Prostate gland (tissue), 2 donors: ENCODE measurements around the gene DOCK10. TPM values are rescaled to one million over a fixed set of nuclear protein-coding genes. Genes with fewer than 3 reads are reported as not detected.

Experiments
- DNase-seq: peaks from one replicate; pipeline ENCODE4 v3.0.0-alpha.2; 2019; ENCODE audit warnings: low spot score
- H3K27ac ChIP-seq, 2 donors: fragments of 200-600 bp; sonication (generic); 2 replicates each; pipeline ENCODE4 v1.5.1; 2017 to 2019
- H3K27me3 ChIP-seq: fragments of 200-600 bp; sonication (generic); replicated peaks from 2 replicates; pipeline ENCODE4 v1.5.1; 2019; ENCODE audit not compliant: insufficient read depth
- H3K36me3 ChIP-seq, 2 donors: fragments of 200-600 bp; sonication (generic); 1 replicate in 1 of 2; 2 replicates in 1 of 2; pipeline versions ENCODE4 v1.5.1 to v1.8.1; 2017 to 2019
- H3K4me1 ChIP-seq: fragments of 200-600 bp; sonication (generic); replicated peaks from 2 replicates; pipeline ENCODE4 v1.5.1; 2019
- H3K4me3 ChIP-seq, 2 donors: fragments of 200-600 bp; sonication (generic); 2 replicates each; pipeline ENCODE4 v1.5.1; 2017 to 2019
- H3K9me3 ChIP-seq: fragments of 200-600 bp; sonication (generic); 2 replicates; pipeline ENCODE4 v1.5.1; 2017
- CTCF ChIP-seq, 4 experiments: fragments of 200-600 bp in 2 of 4; fragments of 450-650 bp in 2 of 4; sonication (generic) in 2 of 4; IDR thresholded peaks; 1 replicate in 3 of 4; 2 replicates in 1 of 4; pipeline ENCODE4 v1.5.1; 2016 to 2019; ENCODE audit warnings: antibody characterized with exemption in 4 of 4, mild to moderate bottlenecking in 2 of 4, moderate library complexity in 2 of 4
- POLR2A ChIP-seq: fragments of 450-650 bp; IDR thresholded peaks from one replicate; pipeline ENCODE4 v1.6.1; 2016; ENCODE audit warnings: antibody characterized with exemption, mild to moderate bottlenecking
- POLR2AphosphoS5 ChIP-seq: sonication (generic); formaldehyde crosslinking; IDR thresholded peaks from one replicate; pipeline ENCODE4 v1.6.1; 2017; ENCODE audit warnings: antibody characterized with exemption
- WGBS: methylation state at CpG from one replicate; pipeline ENCODE4 v1.1.5; 2018; 5-methylcytosine and 5-hydroxymethylcytosine counted together
- intact Hi-C: fragments of 100-400 bp; cut with DNase I; formaldehyde crosslinking; loops from one replicate; pipeline ENCODE4 v1.14.2; 2022
- total RNA-seq, 2 donors: library from RNA; depleted of rRNA; stranded (reverse); fragments of >200 nt; gene quantifications; one replicate each; pipeline ENCODE4 v1.1.0, GENCODE V29; 2016

DOCK10 gene
- total RNA-seq, 2 donors from 2014 or later: 4.8 to 6.2 TPM

- Histone ChIP-seq H3K4me1 (no peaks in the 10 kb centered on the region), H3K4me3 (no peak overlapping the region), H3K9me3 (no peaks in the 10 kb centered on the region), H3K27me3 (no peaks in the 10 kb centered on the region), H3K27ac (no peak overlapping the region), H3K36me3 (no peaks in the 10 kb centered on the region)
- intact Hi-C loops: no loop called here
- TF ChIP-seq CTCF (IDR thresholded peaks at IDR 0.05): no peak
- no peak for TF ChIP-seq POLR2A
- no peak for TF ChIP-seq POLR2AphosphoS5
- no peak for DNase-seq
- WGBS: 65% methylated on average over 1 of the region's 1 CpG
Observed at GRCh38 chr2:224887141-224887540, 155.1 kb downstream of the DOCK10 start.

- Histone ChIP-seq H3K9me3 (no peaks in the 10 kb centered on the region), H3K27ac (no peak overlapping the region), H3K36me3 (no peaks in the 10 kb centered on the region), H3K27me3 (no peaks in the 10 kb centered on the region), H3K4me3 (no peak overlapping the region), H3K4me1 (no peaks in the 10 kb centered on the region)
- DNase-seq: no peak
- WGBS: 78% methylated on average over 9 of the region's 9 CpGs
- TF ChIP-seq POLR2A: no peak
- no peak for TF ChIP-seq POLR2AphosphoS5
- no peak for TF ChIP-seq CTCF (IDR thresholded peaks at IDR 0.05)
- intact Hi-C loops: no loop called here
Observed at GRCh38 chr2:224885836-224886547, 156.3 kb downstream of the DOCK10 start.

GRCh38 chr2:224885291-224885690 lies 157.0 kb downstream of the DOCK10 start:
- no peaks in the 10 kb centered on the region for H3K9me3 ChIP-seq

GRCh38 chr2:224884188-224884587 lies 158.1 kb downstream of the DOCK10 start:
- Histone ChIP-seq H3K27me3 (no peaks in the 10 kb centered on the region), H3K27ac (no peak overlapping the region), H3K9me3 (no peaks in the 10 kb centered on the region), H3K4me1 (no peaks in the 10 kb centered on the region), H3K4me3 (no peak overlapping the region), H3K36me3 (no peaks in the 10 kb centered on the region)
- DNase-seq: no peak
- intact Hi-C loops: no loop called here
- no peak for TF ChIP-seq POLR2AphosphoS5
- TF ChIP-seq CTCF (IDR thresholded peaks at IDR 0.05): no peak
- TF ChIP-seq POLR2A: no peak
- WGBS: 63% methylated on average over 4 of the region's 4 CpGs

More at GRCh38 chr2:224885291-224885690, 157.0 kb downstream of the DOCK10 start:
- 100% methylated on average over 1 of the region's 1 CpG for WGBS
- DNase-seq: no peak
- no peak for TF ChIP-seq CTCF (IDR thresholded peaks at IDR 0.05)
- TF ChIP-seq POLR2AphosphoS5: no peak
- no peak for TF ChIP-seq POLR2A
- H3K4me3 ChIP-seq: no peak overlapping the region
- no peaks in the 10 kb centered on the region for H3K27me3 ChIP-seq
- H3K27ac ChIP-seq: no peak overlapping the region
- no peaks in the 10 kb centered on the region for H3K4me1 ChIP-seq
- no peaks in the 10 kb centered on the region for H3K36me3 ChIP-seq
- intact Hi-C loops: no loop called here

- Histone ChIP-seq H3K4me1 (no peaks in the 10 kb centered on the region), H3K36me3 (no peaks in the 10 kb centered on the region), H3K9me3 (no peaks in the 10 kb centered on the region), H3K4me3 (no peak overlapping the region), H3K27me3 (no peaks in the 10 kb centered on the region), H3K27ac (no peak overlapping the region)
- DNase-seq: no peak
- TF ChIP-seq CTCF (IDR thresholded peaks at IDR 0.05) (no peak), POLR2A (no peak)
- intact Hi-C loops: no loop called here
- WGBS: 47% methylated on average over 1 of the region's 1 CpG
Observed at GRCh38 chr2:224883700-224884099, 158.6 kb downstream of the DOCK10 start.
